Tibial nerve (tissue), 4 donors: Measurements from ENCODE around the gene WIZ. TPM values are rescaled to one million over a fixed set of nuclear protein-coding genes. Genes with fewer than 3 reads are reported as not detected.

Experiments used
- DNase-seq, 2 donors: peaks; one replicate each; pipeline ENCODE4 v3.0.0-alpha.2; 2019; ENCODE audit warnings: low spot score in 2 of 2
- H3K27ac ChIP-seq, 4 donors: fragments of 200-600 bp; sonication (generic) in 3 of 4; one replicate each; pipeline ENCODE4 v1.5.1; 2017 to 2019; ENCODE audit warnings: mild to moderate bottlenecking in 1 of 4
- H3K27me3 ChIP-seq, 2 donors: fragments of 200-600 bp; sonication (generic) in 1 of 2; one replicate each; pipeline versions ENCODE4 v1.5.1 to v1.6.0; 2017 to 2019
- H3K36me3 ChIP-seq, 3 donors: fragments of 200-600 bp; sonication (generic); one replicate each; pipeline ENCODE4 v1.5.1; 2018 to 2019
- H3K4me1 ChIP-seq, 4 donors: fragments of 200-600 bp; sonication (generic) in 3 of 4; one replicate each; pipeline ENCODE4 v1.5.1; 2017 to 2019
- H3K4me3 ChIP-seq, 4 donors: fragments of 200-600 bp; sonication (generic) in 3 of 4; one replicate each; pipeline ENCODE4 v1.5.1; 2017 to 2019; ENCODE audit warnings: mild to moderate bottlenecking in 1 of 4, moderate library complexity in 1 of 4
- H3K9me3 ChIP-seq, 4 donors: fragments of 200-600 bp; sonication (generic) in 3 of 4; one replicate each; pipeline ENCODE4 v1.5.1; 2017 to 2019
- CTCF ChIP-seq, 5 experiments: fragments of 200-600 bp in 3 of 5; fragments of 450-650 bp in 2 of 5; sonication (generic) in 3 of 5; IDR thresholded peaks; one replicate each; pipeline ENCODE4 v1.5.1; 2016 to 2019; ENCODE audit warnings: antibody characterized with exemption in 5 of 5, mild to moderate bottlenecking in 3 of 5, moderate library complexity in 2 of 5
- EP300 ChIP-seq, 2 donors: sonication (generic); formaldehyde crosslinking; IDR thresholded peaks; one replicate each; pipeline ENCODE4 v1.6.1; 2017; ENCODE audit warnings: antibody characterized with exemption in 2 of 2, mild to moderate bottlenecking in 1 of 2
- POLR2A ChIP-seq, 2 donors: fragments of 450-650 bp; IDR thresholded peaks; one replicate each; pipeline ENCODE4 v1.6.1; 2017; ENCODE audit warnings: antibody characterized with exemption in 2 of 2, mild to moderate bottlenecking in 2 of 2, moderate library complexity in 2 of 2
- WGBS, 2 donors: methylation state at CpG; one replicate each; pipeline ENCODE4 v1.1.5; 2018; 5-methylcytosine and 5-hydroxymethylcytosine counted together
- small RNA-seq: library from RNA; depleted of rRNA; stranded (forward); fragments of <200 nt; gene quantifications from one replicate; pipeline ENCODE3, GENCODE V24; 2016
- total RNA-seq, 4 donors: library from RNA; depleted of rRNA; stranded (reverse); fragments of >200 nt; gene quantifications; one replicate each; pipeline ENCODE4 v1.1.0, GENCODE V29; 2016

The WIZ gene
- total RNA-seq, 4 donors from 2014 or later: 31.5 to 108 (median 46.3) TPM

GRCh38 chr19:15371786-15372380 is 77.9 kb downstream of the WIZ start:
- H3K4me1 ChIP-seq: peaks cover 0 to 43% (median 28%) of the 10 kb centered on the region in 4 donors
- WGBS, 2 donors: 87 to 93% methylated on average over 16 to 17 of the region's 17 CpGs
- no peak for DNase-seq
- no peaks in the 10 kb centered on the region for H3K9me3 ChIP-seq
- TF ChIP-seq POLR2A (IDR thresholded peaks at IDR 0.05) (no peak), EP300 (IDR thresholded peaks at IDR 0.05) (no peak), CTCF (IDR thresholded peaks at IDR 0.05) (no peak)
- peaks cover 7 to 73% (median 50%) of the 10 kb centered on the region in 3 donors for H3K36me3 ChIP-seq
- H3K27me3 ChIP-seq: no peaks in the 10 kb centered on the region
- H3K4me3 ChIP-seq: no peak overlapping the region
- no peak overlapping the region for H3K27ac ChIP-seq

GRCh38 chr19:15371119-15371518 is 78.6 kb downstream of the WIZ start:
- no peak for TF ChIP-seq EP300 (IDR thresholded peaks at IDR 0.05)
- no peak for TF ChIP-seq CTCF (IDR thresholded peaks at IDR 0.05)
- no peak for TF ChIP-seq POLR2A (IDR thresholded peaks at IDR 0.05)
- Histone ChIP-seq H3K36me3 (peaks cover 7 to 80% (median 52%) of the 10 kb centered on the region in 3 donors), H3K9me3 (no peaks in the 10 kb centered on the region), H3K4me3 (no peak overlapping the region), H3K27me3 (no peaks in the 10 kb centered on the region), H3K27ac (no peak overlapping the region), H3K4me1 (peaks cover 0 to 36% (median 21%) of the 10 kb centered on the region in 4 donors)
- WGBS, 2 donors: 96 to 97% methylated on average over 7 of the region's 7 CpGs
- no peak for DNase-seq

Small RNAs within 50 kb of the gene (small RNA-seq; reads per million reads assigned to genes)
- not detected for gene MIR1470

Other genes with a start within 250 kb of the WIZ start
- gene NOTCH3, start 249.0 kb downstream of the WIZ start, total RNA-seq: 10 to 100 TPM; 34.3 to 86.1 (median 53.2) TPM
- under 1 TPM in 1 of 4 donors, not detected in 3; 0.20 TPM for gene EPHX3, start 217.5 kb downstream of the WIZ start, total RNA-seq
- gene BRD4, start 117.4 kb downstream of the WIZ start, total RNA-seq: 10 to 100 TPM; 34.7 to 69.6 (median 36.0) TPM
- 10 to 100 TPM; 26.4 to 58.5 (median 55.9) TPM for gene AKAP8, start 70.2 kb downstream of the WIZ start, total RNA-seq
- gene AKAP8L, start 31.0 kb downstream of the WIZ start, total RNA-seq: 100 to 1,000 TPM; 170 to 248 (median 183) TPM
- gene RASAL3, start 14.6 kb upstream of the WIZ start, total RNA-seq: 1 to 10 TPM; 2.9 to 6.6 (median 4.3) TPM
- not detected for gene PGLYRP2, start 29.5 kb upstream of the WIZ start, total RNA-seq
- under 1 TPM in 1 of 4 donors, not detected in 3; 0.30 TPM for gene CYP4F22, start 58.6 kb upstream of the WIZ start, total RNA-seq
- not detected for gene CYP4F8, start 165.3 kb upstream of the WIZ start, total RNA-seq
- 10 to 100 TPM in 2 of 4 donors, 1 to 10 TPM in 1, not detected in 1; 3.3 to 19.7 (median 13.0) TPM for gene CYP4F3, start 190.9 kb upstream of the WIZ start, total RNA-seq
- 10 to 100 TPM; 12.6 to 62.0 (median 50.4) TPM for gene CYP4F12, start 223.1 kb upstream of the WIZ start, total RNA-seq